Measurements from ENCODE around the gene CIT.

CIT gene

GRCh38 chr12:119841433-119842210 is 35.5 kb downstream of the CIT start:
- ChIA-PET POLR2A (no interaction called here), CTCF (interaction anchor here (1.1 to 1.3 kb wide), 2 partner anchors 10 to 16 kb away, joined by 3 read pairs; no protein-coding TSS in a partner anchor)
- DNase-seq (ENCODE audit: extremely low spot score), result no peak
- no peak for TF ChIP-seq CTCF (IDR thresholded peaks at IDR 0.05; ENCODE audit: control extremely low read depth, extremely low read depth, low read depth, missing control alignments)

- POLR2A ChIA-PET, result no interaction called here
- TF ChIP-seq CTCF (IDR thresholded peaks at IDR 0.05; ENCODE audit: control extremely low read depth, extremely low read depth, low read depth, missing control alignments), result no peak
- CTCF ChIA-PET, result interaction anchor here (1.1 kb wide), 1 partner anchor 11 kb away, joined by 3 read pairs; no protein-coding TSS in a partner anchor
- no peak for DNase-seq (ENCODE audit: extremely low spot score)
Measured at GRCh38 chr12:119840582-119840981, 36.5 kb downstream of the CIT start.

GRCh38 chr12:119840168-119840567 is 37.0 kb downstream of the CIT start:
- DNase-seq (ENCODE audit: extremely low spot score), result no peak
- CTCF ChIA-PET, result interaction anchor here (1.0 kb wide), 1 partner anchor 10 kb away, joined by 3 read pairs; no protein-coding TSS in a partner anchor
- POLR2A ChIA-PET, result no interaction called here
- no peak for TF ChIP-seq CTCF (IDR thresholded peaks at IDR 0.05; ENCODE audit: control extremely low read depth, extremely low read depth, low read depth, missing control alignments)

GRCh38 chr12:119838826-119839600 is 38.1 kb downstream of the CIT start:
- no peak for TF ChIP-seq CTCF (IDR thresholded peaks at IDR 0.05; ENCODE audit: control extremely low read depth, extremely low read depth, low read depth, missing control alignments)
- ChIA-PET CTCF (interaction anchor here (1.0 kb wide), 1 partner anchor 9 kb away, joined by 3 read pairs; no protein-coding TSS in a partner anchor), POLR2A (no interaction called here)
- no peak for DNase-seq (ENCODE audit: extremely low spot score)

GRCh38 chr12:119836781-119837180 is 40.3 kb downstream of the CIT start:
- ChIA-PET CTCF (interaction anchor here (1.3 to 1.5 kb wide), 2 partner anchors 9 to 10 kb away, joined by 3 to 4 read pairs; no protein-coding TSS in a partner anchor), POLR2A (no interaction called here)
- TF ChIP-seq CTCF (IDR thresholded peaks at IDR 0.05; ENCODE audit: control extremely low read depth, extremely low read depth, low read depth, missing control alignments), result no peak
- DNase-seq (ENCODE audit: extremely low spot score), result no peak

GRCh38 chr12:119835068-119835467 is 42.1 kb downstream of the CIT start:
- DNase-seq (ENCODE audit: extremely low spot score), result no peak
- POLR2A ChIA-PET, result no interaction called here
- no peak for TF ChIP-seq CTCF (IDR thresholded peaks at IDR 0.05; ENCODE audit: control extremely low read depth, extremely low read depth, low read depth, missing control alignments)
- CTCF ChIA-PET, result no interaction called here

All from GM10248 (cell line).